ENCODE results near the gene DMD.

The DMD gene

GRCh38 chrX:31154946-31155345 lies 2056.4 kb downstream of the DMD start:
- no peak for DNase-seq (ENCODE audit: low read depth in 3 of 3, low spot score in 1 of 3)

DNA sequence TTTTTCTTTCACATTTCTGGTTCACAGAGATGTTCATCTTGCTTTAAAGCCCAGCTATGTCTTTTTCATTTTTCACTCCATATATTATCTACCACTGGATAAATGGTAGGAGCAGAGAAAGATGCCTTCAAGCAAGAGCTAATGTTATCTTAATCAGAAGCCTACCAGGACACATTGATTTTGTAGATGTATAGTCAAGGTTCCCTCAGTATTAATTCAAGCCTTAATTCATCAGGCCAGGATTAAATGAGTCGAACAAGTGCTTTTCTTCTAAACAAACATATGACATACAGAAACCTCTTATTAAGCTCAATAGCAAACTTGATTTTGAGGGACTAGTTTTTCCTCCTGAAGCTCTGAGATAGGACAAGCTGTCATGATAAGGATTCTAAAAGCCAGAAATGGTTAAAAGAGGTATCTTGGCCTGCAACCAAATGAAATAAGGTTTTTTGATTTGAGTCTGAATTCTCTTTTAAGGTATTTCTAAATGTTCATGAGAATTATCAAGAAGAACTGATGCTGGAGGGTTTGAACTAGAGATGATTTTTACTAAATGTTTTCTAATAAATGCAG lies 2057.8 kb downstream of the DMD start:
- no peak for DNase-seq (ENCODE audit: low read depth in 3 of 3, low spot score in 1 of 3)

DNA sequence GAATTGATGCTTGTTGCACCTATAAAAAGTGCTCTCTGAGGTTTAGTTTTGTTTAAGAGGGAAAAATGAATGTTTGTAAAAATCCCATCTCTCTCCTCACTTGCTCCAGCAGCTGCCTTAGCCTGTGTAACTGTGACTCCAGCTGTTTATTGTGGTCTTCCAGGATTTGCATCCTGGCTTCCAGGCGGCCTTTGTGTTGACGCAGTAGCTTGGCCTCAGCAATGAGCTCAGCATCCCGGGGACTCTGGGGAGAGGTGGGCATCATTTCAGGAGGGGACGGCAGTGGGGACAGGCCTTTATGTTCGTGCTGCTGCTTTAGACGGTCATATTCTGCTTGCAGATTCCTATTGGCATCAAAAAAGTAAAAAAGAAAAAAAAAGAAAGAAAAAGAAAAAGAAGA lies 2064.2 kb downstream of the DMD start:
- DNase-seq (ENCODE audit: low read depth in 3 of 3, low spot score in 1 of 3): no peak

- DNase-seq (ENCODE audit: low read depth in 3 of 3, low spot score in 1 of 3): no peak
Observed at GRCh38 chrX:31139961-31140360, 2071.4 kb downstream of the DMD start.

DNA sequence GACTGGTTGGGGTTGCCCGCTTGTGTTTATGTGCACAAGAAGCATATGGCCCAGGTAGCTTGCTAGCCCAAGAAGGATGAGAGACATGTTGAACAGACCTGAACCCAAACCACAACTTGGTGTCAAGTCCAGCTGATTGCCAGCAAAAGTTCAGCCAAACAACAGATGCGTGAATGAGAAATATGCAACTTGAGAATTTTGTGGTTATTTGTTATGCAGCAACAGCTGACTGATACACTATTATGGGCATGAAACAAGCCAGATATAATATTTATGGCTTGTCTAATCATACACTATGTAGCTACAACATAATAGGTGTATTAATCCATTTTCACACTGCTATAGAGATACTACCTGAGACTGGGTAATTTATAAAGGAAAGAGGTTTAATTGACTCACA lies 2073.2 kb downstream of the DMD start:
- no peak for DNase-seq (ENCODE audit: low read depth in 3 of 3, low spot score in 1 of 3)

DNA sequence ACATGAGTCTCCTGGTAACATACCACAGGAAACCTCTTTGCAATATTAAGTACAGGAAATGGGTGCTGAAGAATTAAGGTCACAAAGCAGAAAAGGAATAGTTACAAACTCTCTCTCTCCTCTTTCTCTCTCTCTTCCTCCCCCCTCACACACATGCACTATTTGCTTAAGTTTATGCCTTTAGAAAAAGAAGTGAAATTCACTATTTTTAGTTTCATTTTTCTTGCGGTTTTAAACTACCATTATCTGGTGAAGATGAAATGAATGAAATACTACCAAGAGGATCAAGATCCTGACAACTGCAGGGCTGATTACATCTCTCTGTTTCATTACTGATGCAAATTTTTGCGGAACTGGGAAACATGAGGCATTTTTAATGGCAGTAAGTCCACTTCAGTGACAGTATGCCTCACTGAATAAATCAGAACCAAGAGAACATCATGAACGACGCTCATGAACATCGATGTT lies 2075.2 kb downstream of the DMD start:
- no peak for DNase-seq (ENCODE audit: low read depth in 3 of 3, low spot score in 1 of 3)

DNA sequence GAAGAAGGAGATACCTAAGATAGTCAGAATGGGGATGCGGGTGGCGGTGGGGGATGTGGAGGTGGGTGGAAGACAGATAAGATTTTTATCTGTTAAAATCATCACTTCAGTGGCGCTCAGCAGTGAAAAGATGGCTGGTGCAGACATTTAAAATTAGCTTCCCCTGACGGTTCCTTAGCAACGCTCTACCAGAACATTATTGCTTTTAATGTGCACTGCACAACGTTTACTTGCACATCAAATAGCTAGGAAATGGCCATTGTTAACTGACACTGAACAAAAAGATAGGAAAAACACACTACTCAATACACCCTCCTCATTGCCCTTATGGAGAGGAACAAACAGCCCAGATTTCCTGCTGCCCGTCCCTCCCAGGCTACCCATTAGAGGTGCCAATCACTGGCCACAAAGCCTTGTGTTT lies 2078.5 kb downstream of the DMD start:
- DNase-seq (ENCODE audit: low read depth in 3 of 3, low spot score in 1 of 3): no peak

DNA sequence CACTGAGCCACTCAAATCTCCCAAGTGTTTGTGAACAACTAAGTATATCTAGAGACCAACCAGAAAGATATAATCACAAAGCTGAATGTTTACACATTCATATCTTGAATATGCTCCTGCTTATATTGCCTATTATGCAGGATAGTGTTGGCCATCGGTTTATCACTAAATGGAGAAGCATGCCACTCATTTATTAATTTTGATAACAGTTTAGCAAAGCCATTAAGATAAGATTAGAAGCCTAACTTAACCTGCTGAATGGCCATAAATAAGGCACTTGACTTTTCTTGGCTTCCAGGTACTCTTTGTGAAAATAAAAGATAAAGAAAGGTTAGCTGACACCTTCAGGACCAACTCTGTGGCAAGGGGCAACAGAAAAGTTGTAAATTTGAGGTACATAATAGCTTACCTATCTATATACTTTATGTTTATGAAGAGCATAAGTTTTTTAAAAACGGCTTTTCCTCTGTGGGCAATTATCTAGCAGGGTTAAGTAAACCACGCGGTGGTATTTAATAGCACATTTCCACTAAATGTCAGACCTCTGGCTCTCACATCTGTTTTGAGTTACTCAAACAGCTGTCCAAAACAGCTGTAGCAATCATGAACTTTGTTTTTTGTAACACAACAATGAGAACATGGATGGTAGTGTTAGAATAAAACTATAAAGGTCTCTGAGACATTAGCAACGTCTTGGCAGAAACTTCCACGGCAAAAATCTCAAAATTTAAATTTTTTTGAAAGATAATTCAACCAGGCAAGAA lies 2080.7 kb downstream of the DMD start:
- no peak for DNase-seq (ENCODE audit: low read depth in 3 of 3, low spot score in 1 of 3)

GRCh38 chrX:31128855-31129254 lies 2082.5 kb downstream of the DMD start:
- DNase-seq (ENCODE audit: low read depth in 3 of 3, low spot score in 1 of 3): no peak

GRCh38 chrX:31127716-31128115 lies 2083.6 kb downstream of the DMD start:
- DNase-seq (ENCODE audit: low read depth in 3 of 3, low spot score in 1 of 3): no peak

GRCh38 chrX:31126205-31126604 lies 2085.1 kb downstream of the DMD start:
- DNase-seq (ENCODE audit: low read depth in 3 of 3, low spot score in 1 of 3): no peak

DNA sequence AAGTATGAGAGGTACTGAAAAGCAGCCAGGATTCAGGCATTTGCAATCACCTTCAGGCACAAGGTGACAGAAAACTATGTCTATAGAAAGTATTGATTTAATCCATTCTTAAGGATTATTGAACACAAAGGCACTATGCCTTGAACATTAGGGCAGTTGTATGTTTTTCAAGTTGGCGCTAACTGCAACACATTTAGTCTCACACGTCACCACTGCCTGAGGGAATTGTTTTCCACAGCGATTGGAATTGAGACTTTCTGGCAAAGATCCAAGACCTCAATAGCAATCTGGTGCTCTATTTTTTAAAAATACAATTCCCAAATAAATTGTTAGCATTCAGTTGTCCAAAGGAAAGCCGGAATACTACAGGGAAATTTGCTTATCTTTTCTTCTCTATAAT lies 2086.8 kb downstream of the DMD start:
- no peak for DNase-seq (ENCODE audit: low read depth in 3 of 3, low spot score in 1 of 3)

- no peak for DNase-seq (ENCODE audit: low read depth in 3 of 3, low spot score in 1 of 3)
Observed at GRCh38 chrX:31123335-31123734, 2088.0 kb downstream of the DMD start.

DNA sequence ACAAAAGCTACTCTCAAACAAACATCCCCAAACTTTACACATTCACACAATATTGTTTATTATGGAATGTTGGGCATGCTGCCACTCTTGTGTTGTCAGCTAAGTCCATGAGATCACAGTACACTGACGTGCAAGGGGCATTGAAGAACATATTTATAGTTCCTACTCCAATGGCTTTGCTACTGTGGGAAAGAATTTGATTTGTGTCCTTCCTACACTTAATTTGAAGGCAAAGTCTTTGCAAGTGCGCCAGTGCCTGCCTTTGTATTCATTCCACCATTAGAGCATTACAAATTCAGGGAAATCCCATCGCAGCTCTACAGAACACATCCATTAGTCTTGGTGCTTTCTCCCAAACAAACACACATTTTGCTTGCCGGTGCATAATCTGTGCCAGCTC lies 2094.1 kb downstream of the DMD start:
- DNase-seq (ENCODE audit: low read depth in 3 of 3, low spot score in 1 of 3): no peak

DNA sequence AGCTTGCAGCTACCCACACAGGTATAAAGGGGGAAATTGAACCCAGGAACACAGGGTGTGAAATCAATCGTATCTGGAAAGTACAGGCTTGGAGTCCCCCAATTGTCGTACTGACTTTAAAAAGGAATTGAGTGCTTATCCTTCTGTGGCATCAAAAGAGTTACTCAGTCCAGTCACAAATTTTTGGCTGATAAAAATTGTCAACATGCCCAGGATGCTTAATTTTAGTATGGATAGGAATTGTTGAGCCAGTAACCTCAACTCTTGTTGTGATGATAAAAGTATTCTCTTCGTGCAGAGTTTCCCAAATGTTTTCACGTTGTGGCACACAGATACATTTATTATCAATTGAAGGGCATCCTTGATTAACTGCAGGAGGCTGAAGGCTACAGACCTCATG lies 2096.0 kb downstream of the DMD start:
- DNase-seq (ENCODE audit: low read depth in 3 of 3, low spot score in 1 of 3): no peak

GRCh38 chrX:31114858-31115257 lies 2096.5 kb downstream of the DMD start:
- DNase-seq (ENCODE audit: low read depth in 3 of 3, low spot score in 1 of 3): no peak

- no peak for DNase-seq (ENCODE audit: low read depth in 3 of 3, low spot score in 1 of 3)
Observed at GRCh38 chrX:31112226-31112999, 2098.9 kb downstream of the DMD start.

GRCh38 chrX:31110657-31111056 lies 2100.7 kb downstream of the DMD start:
- no peak for DNase-seq (ENCODE audit: low read depth in 3 of 3, low spot score in 1 of 3)

GRCh38 chrX:31099536-31100090 lies 2111.7 kb downstream of the DMD start:
- DNase-seq (ENCODE audit: low read depth in 3 of 3, low spot score in 1 of 3): no peak

- no peak for DNase-seq (ENCODE audit: low read depth in 3 of 3, low spot score in 1 of 3)
Observed at GRCh38 chrX:31098079-31098478, 2113.3 kb downstream of the DMD start.

- no peak for DNase-seq (ENCODE audit: low read depth in 3 of 3, low spot score in 1 of 3)
Observed at GRCh38 chrX:31093639-31093975, 2117.7 kb downstream of the DMD start.

Data from stimulated activated CD4-positive, alpha-beta T cell treated with anti-CD3 and anti-CD28 coated beads, TNF-alpha, amount 100 ng/mL, for 1 hour (primary cell).